GM12891 (cell line): Measurements from ENCODE around the gene CAMTA1.

Source experiments
- PAX5 ChIP-seq: IDR thresholded peaks from 2 replicates; pipeline ENCODE4 v1.6.1; 2011; ENCODE audit warnings: low read length, moderate library complexity, mild to moderate bottlenecking; ENCODE audit not compliant: insufficient read depth, severe bottlenecking
- POLR2A ChIP-seq: IDR thresholded peaks from 2 replicates; pipeline ENCODE4 v1.6.1; 2011; ENCODE audit warnings: low read depth, low read length, control low read depth
- POLR2AphosphoS5 ChIP-seq: IDR thresholded peaks from 2 replicates; pipeline ENCODE4 v1.6.1; 2011; ENCODE audit warnings: low read depth, low read length, control low read depth
- POU2F2 ChIP-seq: IDR thresholded peaks from 2 replicates; pipeline ENCODE4 v1.6.1; 2011; ENCODE audit warnings: low read depth, mild to moderate bottlenecking, control low read depth, low read length, moderate library complexity
- SPI1 ChIP-seq: IDR thresholded peaks from 2 replicates; pipeline ENCODE4 v1.6.1; 2011; ENCODE audit warnings: low read depth, low read length, control low read depth
- TAF1 ChIP-seq: IDR thresholded peaks from 2 replicates; pipeline ENCODE4 v1.6.1; 2011; ENCODE audit warnings: low read depth, low read length, control low read depth

DNA sequence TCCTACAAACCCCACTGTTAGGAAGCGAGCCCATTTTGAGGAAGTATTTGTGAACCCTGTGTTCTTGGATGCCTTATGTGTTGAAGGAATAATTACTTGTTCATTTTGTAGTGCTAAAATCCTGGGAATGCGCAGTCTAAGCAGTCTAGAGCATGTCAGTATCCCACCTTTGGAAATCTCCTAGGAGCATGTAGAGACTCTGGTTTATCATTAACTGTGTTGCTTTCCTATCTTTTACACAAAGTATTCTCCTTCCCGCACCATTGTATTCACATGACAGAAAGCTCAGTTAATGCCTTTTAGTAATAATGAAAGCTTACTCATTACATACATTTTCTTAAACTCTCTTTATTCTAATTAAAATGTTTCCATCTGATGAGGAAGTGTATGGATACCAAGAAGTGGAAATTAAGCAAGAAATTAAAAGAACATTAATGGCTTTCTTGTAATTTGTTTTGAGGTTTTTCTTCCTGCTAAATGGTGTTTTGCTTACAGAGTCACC is 99.4 kb downstream of the CAMTA1 start:
- TF ChIP-seq POLR2AphosphoS5 (no peak), POLR2A (no peak), POU2F2 (no peak), TAF1 (no peak), PAX5 (no peak), SPI1 (no peak)
